C4-2B (cell line): ENCODE results near the gene GDF2.

Experiments used
- ZFX ChIP-seq: fragments of 450-650 bp; IDR thresholded peaks from 2 replicates; pipeline ENCODE4 v1.6.1; 2017
- TF ChIP-seq, protein P1 (sequence below): fragments of 450-650 bp; conservative IDR thresholded peaks from 2 replicates; pipeline ENCODE4 v1.5.1; 2017; ENCODE audit warnings: mild to moderate bottlenecking

DNA sequence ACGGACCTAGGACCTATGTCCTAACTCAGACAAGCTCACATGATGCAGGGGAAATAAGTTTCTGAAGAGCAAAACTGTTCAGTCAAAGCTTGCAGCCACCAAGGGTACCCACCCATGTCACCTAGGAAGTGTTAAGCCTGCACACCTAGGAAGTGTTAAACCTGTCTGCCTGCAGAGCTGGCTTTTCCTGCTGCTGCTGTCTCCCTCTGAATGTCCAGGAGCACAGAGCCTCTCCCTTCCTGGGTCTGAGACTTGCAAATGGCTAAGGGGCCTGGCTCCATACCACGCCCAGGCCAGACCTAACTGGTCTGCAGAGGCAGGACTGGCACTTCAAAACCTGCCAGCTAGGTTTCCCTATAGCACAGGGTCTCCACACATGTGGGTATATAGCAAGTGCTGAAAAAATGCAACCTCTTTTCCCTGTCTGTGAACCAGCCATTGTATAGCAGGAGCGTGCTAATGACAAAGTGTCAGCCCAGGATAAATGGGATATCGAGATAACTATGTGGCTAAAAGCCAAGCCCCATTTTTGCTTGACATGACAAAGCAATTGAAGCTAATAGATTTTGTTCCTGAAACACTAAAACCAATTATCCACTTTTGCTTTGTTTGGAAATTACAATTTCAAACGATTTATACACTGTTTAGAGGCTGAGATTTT is 1.5 kb downstream of the GDF2 start:
- TF ChIP-seq, protein P1, sequence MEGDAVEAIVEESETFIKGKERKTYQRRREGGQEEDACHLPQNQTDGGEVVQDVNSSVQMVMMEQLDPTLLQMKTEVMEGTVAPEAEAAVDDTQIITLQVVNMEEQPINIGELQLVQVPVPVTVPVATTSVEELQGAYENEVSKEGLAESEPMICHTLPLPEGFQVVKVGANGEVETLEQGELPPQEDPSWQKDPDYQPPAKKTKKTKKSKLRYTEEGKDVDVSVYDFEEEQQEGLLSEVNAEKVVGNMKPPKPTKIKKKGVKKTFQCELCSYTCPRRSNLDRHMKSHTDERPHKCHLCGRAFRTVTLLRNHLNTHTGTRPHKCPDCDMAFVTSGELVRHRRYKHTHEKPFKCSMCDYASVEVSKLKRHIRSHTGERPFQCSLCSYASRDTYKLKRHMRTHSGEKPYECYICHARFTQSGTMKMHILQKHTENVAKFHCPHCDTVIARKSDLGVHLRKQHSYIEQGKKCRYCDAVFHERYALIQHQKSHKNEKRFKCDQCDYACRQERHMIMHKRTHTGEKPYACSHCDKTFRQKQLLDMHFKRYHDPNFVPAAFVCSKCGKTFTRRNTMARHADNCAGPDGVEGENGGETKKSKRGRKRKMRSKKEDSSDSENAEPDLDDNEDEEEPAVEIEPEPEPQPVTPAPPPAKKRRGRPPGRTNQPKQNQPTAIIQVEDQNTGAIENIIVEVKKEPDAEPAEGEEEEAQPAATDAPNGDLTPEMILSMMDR = no peak
- TF ChIP-seq ZFX = no peak
